HEK293 (cell line): Measurements from ENCODE around the gene TTC39C.

Experiments
- CTCF ChIA-PET: fragments of 350-600 bp; formaldehyde crosslinking; extraction: SDS; loops from one replicate; lab custom pipeline; 2021; ENCODE audit warnings: antibody characterized with exemption; lab: Yijun Ruan, JAX
- POLR2A ChIA-PET: fragments of 300-600 bp; formaldehyde crosslinking; extraction: SDS; loops from one replicate; lab custom pipeline; 2020; ENCODE audit warnings: antibody characterized with exemption, inconsistent platforms; lab: Yijun Ruan, JAX
- H3K27ac ChIP-seq: fragments of 200-500 bp; sonication (Bioruptor generic); 2 replicates; pipeline ENCODE4 v1.5.1; 2014; ENCODE audit warnings: low read depth, low read length, control low read depth, inconsistent platforms; ENCODE audit errors: extremely low read depth
- H3K36me3 ChIP-seq, 2 experiments: fragments of 200-500 bp in 1 of 2; sonication (Bioruptor generic) in 1 of 2; 1 replicate in 1 of 2; 2 replicates in 1 of 2; pipeline ENCODE4 v1.5.1; 2014 to 2017; ENCODE audit warnings: inconsistent platforms in 2 of 2, low read length in 2 of 2; ENCODE audit not compliant: control insufficient read depth in 2 of 2, insufficient read depth in 1 of 2
- H3K4me1 ChIP-seq: fragments of 200-500 bp; sonication (Bioruptor generic); 2 replicates; pipeline ENCODE4 v1.5.1; 2014; ENCODE audit warnings: mild to moderate bottlenecking, low read length, inconsistent platforms; ENCODE audit not compliant: control insufficient read depth, insufficient read depth
- H3K4me3 ChIP-seq: 2 replicates; pipeline ENCODE4 v1.5.1; 2011; ENCODE audit warnings: low read depth, mild to moderate bottlenecking, control low read depth, low read length, moderate library complexity
- H3K9me3 ChIP-seq: fragments of 200-500 bp; sonication (Bioruptor generic); 2 replicates; pipeline ENCODE4 v1.5.1; 2014; ENCODE audit warnings: low read depth, low read length, inconsistent platforms; ENCODE audit not compliant: control insufficient read depth, insufficient read depth
- CTCF ChIP-seq: fragments of 450-650 bp; formaldehyde crosslinking; IDR thresholded peaks from 2 replicates; pipeline ENCODE4 v1.5.1; 2016; ENCODE audit warnings: missing biosample characterization, missing genetic modification characterization
- HOXC10 ChIP-seq: sonication (generic); formaldehyde crosslinking; IDR thresholded peaks from 2 replicates; pipeline ENCODE4 v1.8.1; 2023; ENCODE audit warnings: mild to moderate bottlenecking, missing genetic modification reagents
- OSR2 ChIP-seq: fragments of 450-650 bp; formaldehyde crosslinking; IDR thresholded peaks from 2 replicates; pipeline ENCODE4 v1.5.1; 2016; ENCODE audit warnings: missing biosample characterization, missing genetic modification characterization
- PBX3 ChIP-seq: sonication (generic); formaldehyde crosslinking; IDR thresholded peaks from 2 replicates; pipeline ENCODE4 v1.8.1; 2022; ENCODE audit warnings: mild to moderate bottlenecking, moderate library complexity, missing genetic modification reagents
- PRDM4 ChIP-seq: fragments of 450-650 bp; formaldehyde crosslinking; IDR thresholded peaks from 2 replicates; pipeline ENCODE4 v1.5.1; 2017; ENCODE audit warnings: missing biosample characterization, missing genetic modification characterization
- SP7 ChIP-seq: fragments of 450-650 bp; formaldehyde crosslinking; IDR thresholded peaks from 2 replicates; pipeline ENCODE4 v1.5.1; 2016; ENCODE audit warnings: missing biosample characterization, missing genetic modification characterization
- TRIM28 ChIP-seq: IDR thresholded peaks from 2 replicates; pipeline ENCODE4 v1.6.1; 2011; ENCODE audit warnings: low read length, control low read depth, borderline replicate concordance
- YY1 ChIP-seq: fragments of 450-650 bp; formaldehyde crosslinking; IDR thresholded peaks from 2 replicates; pipeline ENCODE4 v1.5.1; 2018; ENCODE audit warnings: missing biosample characterization, missing genetic modification characterization
- ZNF121 ChIP-seq: fragments of 450-650 bp; formaldehyde crosslinking; IDR thresholded peaks from 2 replicates; pipeline ENCODE4 v1.5.1; 2016; ENCODE audit warnings: missing biosample characterization, missing genetic modification characterization
- ZNF146 ChIP-seq: fragments of 450-650 bp; formaldehyde crosslinking; IDR thresholded peaks from 2 replicates; pipeline ENCODE4 v1.5.1; 2016; ENCODE audit warnings: missing biosample characterization, missing genetic modification characterization
- ZNF19 ChIP-seq: fragments of 450-650 bp; formaldehyde crosslinking; IDR thresholded peaks from 2 replicates; pipeline ENCODE4; 2016; ENCODE audit warnings: missing biosample characterization, missing genetic modification characterization, low read depth
- ZNF354C ChIP-seq: fragments of 450-650 bp; formaldehyde crosslinking; IDR thresholded peaks from 2 replicates; pipeline ENCODE4 v1.5.1; 2016; ENCODE audit warnings: missing biosample characterization, missing genetic modification characterization, low read depth, borderline replicate concordance
- ZNF596 ChIP-seq: fragments of 450-650 bp; IDR thresholded peaks from 2 replicates; pipeline ENCODE4 v1.5.0; 2018; ENCODE audit warnings: missing biosample characterization, mild to moderate bottlenecking, missing genetic modification characterization, moderate library complexity
- ZNF677 ChIP-seq: fragments of 450-650 bp; IDR thresholded peaks from 2 replicates; pipeline ENCODE4 v1.5.0; 2018; ENCODE audit warnings: missing biosample characterization, mild to moderate bottlenecking, missing genetic modification characterization, moderate library complexity
- ZNF701 ChIP-seq: fragments of 450-650 bp; formaldehyde crosslinking; IDR thresholded peaks from 2 replicates; pipeline ENCODE4 v1.5.1; 2016; ENCODE audit warnings: missing biosample characterization, missing genetic modification characterization
- ZSCAN23 ChIP-seq: fragments of 450-650 bp; formaldehyde crosslinking; IDR thresholded peaks from 2 replicates; pipeline ENCODE4 v1.5.1; 2016; ENCODE audit warnings: missing biosample characterization, missing genetic modification characterization
- TF ChIP-seq, protein P1 (sequence below): fragments of 450-650 bp; formaldehyde crosslinking; IDR thresholded peaks from 2 replicates; pipeline ENCODE4 v1.5.1; 2016; ENCODE audit warnings: missing biosample characterization, missing genetic modification characterization

The TTC39C gene

GRCh38 chr18:24120676-24121075 lies 106.1 kb downstream of the TTC39C start:
- ChIA-PET POLR2A (interaction anchor here (1.5 kb wide), 1 partner anchor 18 kb away, joined by 5 read pairs; the partner anchor contains the start of gene CABYR), CTCF (interaction anchor here (1.4 to 2.9 kb wide), 4 partner anchors 104 to 202 kb away, joined by 3 to 12 read pairs (median 6); no protein-coding TSS in a partner anchor)
- TF ChIP-seq ZNF677 (tag by site-specific recombination) (no peak), HOXC10 (CRISPR knock-in tag) (no peak), ZNF146 (peak; percentile 70), TRIM28 (no peak), CTCF (tag by site-specific recombination) (no peak), YY1 (no peak), PRDM4 (tag by site-specific recombination) (no peak), SP7 (tag by site-specific recombination) (no peak), ZNF19 (no peak)
- TF ChIP-seq, protein P1, sequence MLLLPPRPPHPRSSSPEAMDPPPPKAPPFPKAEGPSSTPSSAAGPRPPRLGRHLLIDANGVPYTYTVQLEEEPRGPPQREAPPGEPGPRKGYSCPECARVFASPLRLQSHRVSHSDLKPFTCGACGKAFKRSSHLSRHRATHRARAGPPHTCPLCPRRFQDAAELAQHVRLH = peak; percentile 53; the same call in 1 of the 2 replicates
- H3K9me3 ChIP-seq = no peaks in the 10 kb centered on the region
- H3K27ac ChIP-seq = no peak overlapping the region
- no peaks in the 10 kb centered on the region for H3K4me1 ChIP-seq
- no peak overlapping the region for H3K4me3 ChIP-seq
- H3K36me3 ChIP-seq = peaks cover under 1 to 8% of the 10 kb centered on the region in 2 experiments

DNA sequence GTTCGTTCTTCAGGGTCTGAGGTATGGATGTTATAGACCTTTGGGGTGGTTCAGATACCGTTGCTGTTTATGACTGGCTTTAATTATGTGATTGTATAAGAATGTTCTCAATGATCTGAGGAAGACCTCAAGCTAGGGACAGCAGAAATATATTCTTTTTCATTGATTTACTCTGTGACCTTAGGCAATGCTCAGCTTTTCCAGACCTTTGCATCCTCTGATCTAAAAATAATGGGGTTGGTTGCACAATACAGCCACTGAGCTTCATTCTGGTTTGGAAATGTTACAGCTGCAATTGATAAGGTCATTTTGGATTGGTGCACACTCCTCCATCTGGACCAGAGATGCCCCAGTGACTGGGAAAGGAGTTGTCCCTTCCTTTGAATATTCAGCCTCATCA lies 107.1 kb downstream of the TTC39C start:
- H3K27ac ChIP-seq = no peak overlapping the region
- H3K4me3 ChIP-seq = no peak overlapping the region
- CTCF ChIA-PET = interaction anchor here (0.7 to 2.9 kb wide), 2 partner anchors 55 to 203 kb away, joined by 5 to 12 read pairs; no protein-coding TSS in a partner anchor
- POLR2A ChIA-PET = interaction anchor here (3.9 kb wide), 1 partner anchor 17 kb away, joined by 17 read pairs; the partner anchor contains the start of gene CABYR
- H3K9me3 ChIP-seq = no peaks in the 10 kb centered on the region
- no peaks in the 10 kb centered on the region for H3K4me1 ChIP-seq
- TF ChIP-seq ZNF596 (no peak), ZNF701 (tag by site-specific recombination) (no peak)
- H3K36me3 ChIP-seq = peaks cover 3 to 8% of the 10 kb centered on the region in 2 experiments

- H3K4me1 ChIP-seq = 0 out of 2 replicates have a peak, but pooled peaks cover 3% of the 10 kb centered on the region
- CTCF ChIA-PET = no interaction called here
These were observed 111.8 kb downstream of the TTC39C start for GRCh38 chr18:24126155-24126961.

More at GRCh38 chr18:24126155-24126961, 111.8 kb downstream of the TTC39C start:
- POLR2A ChIA-PET = interaction anchor here (1.0 to 1.2 kb wide), 2 partner anchors 12 kb away, joined by 3 to 5 read pairs; partner anchors contain the start of gene CABYR
- Histone ChIP-seq H3K9me3 (no peaks in the 10 kb centered on the region), H3K27ac (no peak overlapping the region), H3K4me3 (no peak overlapping the region), H3K36me3 (peaks cover 0 to 3% of the 10 kb centered on the region in 2 experiments; a peak in 2 of 3 replicates)
- peak; percentile 49; the same call in 1 of the 2 replicates for TF ChIP-seq OSR2 (tag by site-specific recombination)
- TF ChIP-seq ZSCAN23 = no peak
- TF ChIP-seq PBX3 (CRISPR knock-in tag) = no peak
- TF ChIP-seq ZNF354C = no peak
- TF ChIP-seq ZNF121 = no peak
